ENCODE results near the gene ESPN.
"Not testable (repeated sequence)": the region's sequence is repeated elsewhere in the genome, so short reads cannot be mapped to it uniquely, and the experiment has no call there.

The ESPN gene

DNA sequence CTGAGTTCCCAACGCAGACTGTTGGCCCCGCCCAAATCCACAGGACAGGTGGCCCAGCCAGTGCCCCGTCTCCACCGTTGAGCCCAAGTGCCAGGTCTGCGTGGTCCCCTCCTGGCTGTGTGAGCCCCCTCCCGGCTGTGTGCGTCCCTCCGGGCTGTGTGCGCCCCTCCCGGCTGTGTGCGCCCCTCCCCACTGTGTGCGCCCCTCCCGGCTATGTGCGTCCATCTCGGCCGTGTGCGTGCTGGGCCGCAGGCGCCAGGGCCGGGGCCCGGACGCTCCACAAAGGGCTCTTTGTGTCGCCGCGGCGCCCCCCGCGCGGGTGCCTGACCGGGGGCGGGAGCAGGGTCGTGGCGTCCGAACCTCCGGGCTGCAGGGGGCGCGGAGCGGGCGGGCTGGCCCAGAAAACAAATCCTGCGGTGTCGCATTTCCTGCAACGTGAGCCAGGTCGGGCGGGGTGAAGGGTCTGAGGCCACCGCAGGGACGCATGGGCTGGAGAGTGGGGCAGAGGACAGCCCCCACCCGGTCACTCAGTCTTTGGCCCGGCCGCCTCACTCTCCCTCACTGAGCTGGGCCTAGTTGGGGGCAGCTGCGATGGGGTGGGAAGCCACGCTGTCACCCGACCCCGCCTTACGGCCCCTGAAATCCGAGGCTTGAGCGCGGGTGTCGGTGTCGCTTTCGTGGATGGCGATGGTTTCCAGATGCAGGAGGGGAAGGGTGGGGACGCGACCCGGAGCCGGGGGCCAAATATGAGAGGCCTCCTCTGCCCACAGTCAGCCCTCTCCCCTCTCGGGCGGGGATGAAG lies 22.6 kb downstream of the ESPN start:
- no peak for DNase-seq (ENCODE audit: low read depth in 3 of 3)

DNA sequence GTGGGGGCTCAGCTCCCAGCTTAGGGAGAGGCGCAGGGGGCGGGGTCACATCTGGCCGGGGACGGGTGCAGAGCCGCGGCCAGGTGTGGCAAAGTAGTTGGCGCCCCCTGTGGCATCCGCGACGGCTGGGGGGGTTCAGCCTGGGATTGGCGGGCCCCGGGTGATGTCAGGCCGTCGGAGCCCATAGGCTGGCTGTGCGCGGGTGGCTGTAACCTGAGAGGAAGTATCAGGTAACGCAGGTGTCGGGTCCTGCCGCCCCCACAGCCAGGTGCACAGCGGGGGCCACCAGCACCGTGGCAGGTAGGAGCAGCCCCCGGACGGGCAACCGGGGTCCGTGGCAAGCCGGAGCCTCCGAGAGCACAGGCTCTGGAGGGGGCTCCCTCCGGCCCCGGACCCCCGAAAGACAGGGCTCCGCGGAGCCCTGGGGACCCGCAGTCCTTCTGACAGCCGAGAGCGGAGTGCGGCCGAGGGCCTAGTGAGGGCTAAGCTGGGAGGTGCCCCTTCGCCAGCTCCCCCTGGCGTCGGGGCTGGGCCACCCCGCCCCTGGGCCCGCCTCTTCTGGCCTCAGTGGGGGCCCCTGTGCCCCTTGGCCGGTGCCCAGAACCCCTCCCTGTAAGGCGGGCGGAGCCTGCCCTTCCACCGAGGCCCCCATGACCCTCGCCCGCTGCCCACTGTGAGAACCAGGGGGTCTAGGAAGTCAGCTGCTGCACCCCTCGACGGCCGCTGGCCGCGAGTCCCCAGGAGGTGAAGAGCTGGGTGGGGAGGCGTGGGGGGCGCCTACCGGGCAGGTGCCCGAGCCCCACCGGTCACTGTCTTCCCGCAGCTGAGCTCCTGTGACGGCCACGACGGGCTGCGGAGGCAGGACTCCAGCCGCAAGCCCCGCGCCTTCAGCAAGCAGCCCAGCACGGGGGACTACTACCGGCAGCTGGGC lies 23.5 kb downstream of the ESPN start:
- DNase-seq (ENCODE audit: low read depth in 3 of 3): no peak

DNA sequence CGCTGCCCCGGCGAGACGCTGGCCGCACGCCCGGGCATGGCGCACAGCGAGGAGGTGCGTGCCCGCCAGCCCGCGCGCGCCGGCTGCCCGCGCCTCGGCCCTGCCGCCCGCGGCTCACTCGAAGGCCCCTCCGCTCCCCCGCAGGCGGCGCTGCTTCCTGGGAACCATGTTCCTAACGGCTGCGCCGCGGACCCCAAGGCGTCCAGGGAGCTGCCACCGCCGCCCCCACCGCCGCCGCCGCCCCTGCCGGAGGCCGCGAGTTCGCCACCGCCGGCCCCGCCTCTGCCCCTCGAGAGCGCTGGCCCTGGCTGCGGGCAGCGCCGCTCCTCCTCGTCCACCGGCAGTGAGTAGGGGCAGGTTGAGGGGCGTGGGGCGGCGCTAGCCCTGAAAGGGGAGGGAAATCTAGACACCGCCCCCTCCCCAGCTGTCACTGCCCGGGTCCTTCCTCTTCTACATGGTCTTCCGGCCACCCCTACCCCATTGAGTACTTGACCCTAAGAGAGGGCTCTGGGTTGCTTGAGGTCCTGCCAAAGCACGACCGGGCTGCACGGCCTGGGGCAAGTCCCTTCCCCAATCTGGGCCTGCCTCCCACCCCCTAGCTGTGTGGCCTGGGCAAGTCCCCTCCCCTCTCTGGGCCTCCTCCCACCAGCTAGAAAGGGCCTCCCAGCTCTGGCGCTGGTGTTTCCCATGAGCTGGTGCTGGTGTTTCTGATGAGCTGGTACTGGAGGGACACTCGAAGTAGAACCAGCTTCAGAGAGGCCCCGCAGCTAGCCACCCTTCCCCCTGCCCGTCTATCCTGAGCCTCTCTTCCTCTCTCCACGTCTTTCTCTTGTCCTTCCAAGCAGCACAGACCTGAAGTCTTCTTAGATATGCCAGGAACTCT lies 24.4 kb downstream of the ESPN start:
- DNase-seq (ENCODE audit: low read depth in 3 of 3): no peak

DNA sequence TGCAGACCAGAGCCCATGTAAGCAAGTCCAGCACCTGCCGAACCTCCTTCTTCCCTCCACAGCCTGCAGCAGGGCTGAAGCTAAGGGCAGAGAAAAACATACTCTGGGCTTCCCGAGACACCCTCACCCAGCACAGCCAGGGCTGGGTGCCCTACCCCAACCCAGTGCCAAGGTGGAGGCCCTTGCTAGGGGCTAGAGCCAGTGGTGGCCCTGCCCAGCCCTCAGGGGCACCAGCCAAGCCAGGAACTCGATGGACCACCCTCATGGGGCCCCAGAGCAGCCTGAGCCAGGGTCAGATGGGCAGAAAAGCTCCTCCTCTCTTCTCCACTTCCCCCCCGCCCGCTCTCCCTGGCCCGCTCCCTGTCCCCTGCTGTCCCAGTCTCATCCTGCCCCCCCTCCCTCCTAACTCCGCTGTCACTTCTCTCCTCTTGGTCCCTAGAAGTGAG lies 25.5 kb downstream of the ESPN start:
- DNase-seq (ENCODE audit: low read depth in 3 of 3): no peak

GRCh38 chr1:6450486-6450885 lies 25.9 kb downstream of the ESPN start:
- not testable (repeated sequence) for DNase-seq (ENCODE audit: low read depth in 3 of 3)

DNA sequence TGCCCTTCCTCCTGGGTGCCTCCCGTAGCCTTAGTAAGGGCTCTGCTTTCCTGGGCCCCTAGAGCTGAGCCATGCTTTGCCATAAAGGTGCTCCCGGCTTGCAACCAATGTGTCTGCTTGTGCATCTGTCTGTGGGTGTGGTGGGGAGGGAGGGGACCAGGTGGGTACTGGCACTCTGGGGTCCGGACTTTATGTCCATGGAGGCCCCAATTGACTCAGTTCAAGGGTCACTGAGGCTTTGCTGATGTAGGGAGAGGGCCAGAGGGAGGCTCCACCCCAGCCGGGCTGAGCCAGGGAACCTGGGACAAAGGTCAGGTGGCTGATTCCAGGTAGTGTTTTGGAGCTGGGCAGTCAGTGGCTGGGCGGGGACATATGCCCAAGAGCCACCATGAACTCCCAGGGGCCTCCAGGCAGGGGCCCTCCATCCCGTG lies 26.4 kb downstream of the ESPN start:
- no peak for DNase-seq (ENCODE audit: low read depth in 3 of 3)

- DNase-seq (ENCODE audit: low read depth in 3 of 3): not testable (repeated sequence)
Observed at GRCh38 chr1:6453895-6454855, 29.6 kb downstream of the ESPN start.

DNA sequence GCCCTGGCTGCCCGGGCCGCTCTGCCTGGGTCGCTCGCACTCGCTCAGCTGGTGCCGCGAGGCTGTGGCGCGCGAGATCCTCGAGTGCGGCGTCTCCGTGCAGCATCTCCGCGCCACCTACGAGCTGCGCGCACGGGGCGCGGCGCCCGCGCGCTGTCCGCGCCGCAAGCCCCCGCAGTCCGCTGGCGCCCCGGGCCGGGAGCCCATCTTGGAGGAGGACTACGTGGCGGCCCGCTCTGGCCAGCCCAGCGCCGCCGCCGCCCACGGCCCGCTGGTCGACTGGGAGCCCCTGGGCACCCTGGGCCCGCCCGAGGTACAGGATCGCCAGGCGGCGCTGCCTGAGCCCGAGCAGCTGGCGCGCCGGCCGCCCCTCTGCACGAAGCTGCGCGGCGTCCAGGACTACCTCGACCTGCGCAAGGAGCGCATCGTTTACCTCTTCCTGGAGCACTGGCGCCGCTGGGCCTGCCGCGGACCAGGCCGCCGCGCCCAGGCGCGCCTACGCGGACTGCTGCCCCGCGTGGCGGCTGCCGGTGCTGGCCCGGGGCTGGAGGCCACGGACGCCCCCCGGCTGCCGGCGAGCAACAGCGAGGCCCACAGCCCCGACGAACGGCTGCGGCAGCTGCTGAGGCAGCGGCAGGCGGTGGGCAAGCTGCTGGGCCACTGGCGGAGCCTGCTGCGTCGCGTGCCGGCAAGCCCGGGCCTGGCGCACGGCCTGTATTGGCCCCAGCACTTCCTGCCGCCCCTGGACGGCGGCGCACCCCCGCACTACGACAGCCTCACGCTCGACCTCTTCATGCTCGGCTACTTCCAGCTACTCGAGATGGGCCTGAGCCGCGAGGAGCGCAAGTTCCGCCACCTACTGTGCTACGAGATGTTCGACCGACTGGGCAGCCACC lies 30.5 kb downstream of the ESPN start:
- DNase-seq (ENCODE audit: low read depth in 3 of 3): no peak

GRCh38 chr1:6455752-6456520 lies 31.4 kb downstream of the ESPN start:
- DNase-seq (ENCODE audit: low read depth in 3 of 3): not testable (repeated sequence)

GRCh38 chr1:6456800-6457466 lies 32.4 kb downstream of the ESPN start:
- DNase-seq (ENCODE audit: low read depth in 3 of 3): no peak

GRCh38 chr1:6459850-6460265 lies 35.3 kb downstream of the ESPN start:
- DNase-seq (ENCODE audit: low read depth in 3 of 3): no peak

DNA sequence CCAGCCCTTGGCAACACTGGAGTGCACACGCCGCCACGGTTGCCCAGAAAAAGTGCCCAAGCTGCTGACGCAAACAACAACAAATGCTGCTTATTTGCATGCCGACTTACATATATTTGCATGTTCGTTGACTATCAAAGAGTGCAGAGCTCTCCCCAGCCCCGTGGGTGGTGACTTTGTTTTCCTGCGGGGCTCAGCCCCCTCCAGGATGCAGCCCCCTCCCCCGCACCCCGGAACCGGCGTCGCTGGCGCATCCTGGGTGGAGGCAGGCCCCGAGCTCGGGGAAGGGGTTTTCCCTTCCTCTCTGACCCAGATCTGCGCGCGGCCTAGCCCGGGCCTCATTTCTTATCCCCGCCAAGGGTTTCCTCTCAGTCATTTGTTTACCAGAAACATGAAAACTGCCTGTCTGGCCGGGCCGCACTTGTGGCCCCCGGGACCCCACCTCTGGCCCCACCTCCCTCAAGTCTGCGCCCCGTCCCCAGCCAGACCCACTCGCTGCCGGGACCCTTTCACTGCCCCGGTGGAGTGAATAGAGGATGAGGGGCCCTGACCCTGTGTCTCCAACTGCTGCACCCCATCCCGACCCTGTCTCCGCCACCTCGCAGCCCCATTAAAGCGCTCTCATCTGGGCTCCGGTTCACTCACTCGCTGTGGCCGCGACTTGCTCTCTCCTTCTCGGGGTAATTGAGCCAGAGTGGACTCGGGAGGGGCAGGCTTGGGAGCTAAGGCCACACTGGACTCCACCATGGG lies 35.9 kb downstream of the ESPN start:
- DNase-seq (ENCODE audit: low read depth in 3 of 3): peak; percentile 70 to 84 (median 70)

- DNase-seq (ENCODE audit: low read depth in 3 of 3): no peak
Observed at GRCh38 chr1:6461051-6461530, 36.5 kb downstream of the ESPN start.

- no peak for DNase-seq (ENCODE audit: low read depth in 3 of 3)
Observed at GRCh38 chr1:6461538-6462411, 37.2 kb downstream of the ESPN start.

DNA sequence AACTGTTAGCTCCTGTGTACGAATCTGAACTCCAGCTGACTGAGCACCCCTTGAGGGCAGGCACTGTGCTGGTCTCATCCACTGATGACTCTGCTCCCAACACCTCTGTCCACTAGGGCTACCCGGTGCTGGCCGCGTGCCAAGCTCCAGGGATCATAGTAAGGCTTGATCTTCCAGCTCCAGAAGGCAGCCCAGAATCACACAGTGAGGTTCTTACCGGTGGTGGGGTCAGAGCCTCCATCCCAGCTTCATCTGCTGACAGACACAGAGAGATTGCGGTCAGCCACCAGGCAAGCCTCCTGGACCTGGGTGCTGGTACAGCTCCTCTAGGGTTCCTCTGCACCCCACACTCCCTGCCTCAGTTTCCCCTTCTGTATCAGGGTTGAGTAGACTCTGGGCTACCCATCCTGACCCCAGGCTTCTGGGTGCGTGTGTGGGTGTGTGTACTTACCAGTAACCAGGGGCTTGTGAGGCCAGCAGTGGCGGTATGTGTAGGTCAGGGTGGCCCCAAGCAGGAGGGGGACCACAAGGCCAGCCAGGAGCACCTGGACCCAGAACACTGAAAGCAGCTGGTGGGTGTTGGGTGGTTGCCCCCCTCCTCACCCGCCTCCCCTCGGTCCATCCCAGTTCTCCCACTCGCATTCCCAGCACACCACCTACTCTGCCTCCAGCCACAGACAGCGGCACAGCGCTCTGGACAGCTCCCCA lies 38.0 kb downstream of the ESPN start:
- DNase-seq (ENCODE audit: low read depth in 3 of 3): no peak

DNA sequence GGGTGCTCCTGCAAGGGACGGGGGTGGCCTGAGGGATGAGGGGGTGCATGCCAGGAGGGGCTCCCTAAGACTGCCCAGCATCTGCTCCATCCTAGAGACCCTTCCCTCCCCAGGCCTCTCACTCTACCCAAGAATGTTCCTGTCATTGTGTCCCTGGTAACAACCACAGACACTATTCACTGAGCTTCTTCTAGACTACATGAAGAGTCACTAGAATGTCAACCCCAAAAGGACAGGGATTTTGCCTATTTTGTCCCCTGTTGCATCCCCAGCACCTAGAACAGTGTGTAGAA lies 38.5 kb downstream of the ESPN start:
- no peak for DNase-seq (ENCODE audit: low read depth in 3 of 3)
